HG02884 (cell line): ENCODE measurements around the gene LY6G6F.

ENCODE experiments used
- ATAC-seq: cut with Tn5 transposase; IDR thresholded peaks from one replicate; pipeline ENCODE4 v1.9.1; 2021; ENCODE audit warnings: mild to moderate bottlenecking, moderate library complexity; ENCODE audit not compliant: unreplicated experiment

The LY6G6F gene

GRCh38 chr6:31706599-31706998 lies at the start of gene LY6G6F:
TSS of gene LY6G6F (plus strand) at chr6:31706866. CDS start at chr6:31706907, 41 bp downstream.
- ATAC-seq, result no peak

GRCh38 chr6:31657406-31658157 lies 49.1 kb upstream of the LY6G6F start:
- ATAC-seq, result no peak

GRCh38 chr6:31658158-31658688 lies 48.4 kb upstream of the LY6G6F start:
- ATAC-seq, result no peak

GRCh38 chr6:31658983-31659648 lies 47.5 kb upstream of the LY6G6F start:
- ATAC-seq, result no peak

- no peak for ATAC-seq
These were observed 46.9 kb upstream of the LY6G6F start for GRCh38 chr6:31659649-31660380.

GRCh38 chr6:31660381-31661261 lies 46.0 kb upstream of the LY6G6F start, which contains the start of gene C6orf47:
TSS of gene C6orf47 (minus strand) at chr6:31660778. CDS start at chr6:31659947, 831 bp downstream.
- no peak for ATAC-seq

GRCh38 chr6:31661262-31662123 lies 45.2 kb upstream of the LY6G6F start:
- no peak for ATAC-seq

GRCh38 chr6:31662124-31662723 lies 44.4 kb upstream of the LY6G6F start:
- no peak for ATAC-seq

GRCh38 chr6:31663126-31663960 lies 43.3 kb upstream of the LY6G6F start:
- no peak for ATAC-seq

- ATAC-seq, result no peak
These were observed 42.5 kb upstream of the LY6G6F start for GRCh38 chr6:31663961-31664789.

- no peak for ATAC-seq
These were observed 41.7 kb upstream of the LY6G6F start, which contains the start of gene GPANK1 for GRCh38 chr6:31664790-31665500. TSS of gene GPANK1 (minus strand) at chr6:31664997. CDS start at chr6:31664478, 519 bp downstream.

GRCh38 chr6:31665501-31666336 lies 40.9 kb upstream of the LY6G6F start, which contains the start of gene CSNK2B:
TSS of gene CSNK2B (plus strand) at chr6:31666080. CDS start at chr6:31666832, 752 bp downstream.
- peak; percentile 72 for ATAC-seq

- ATAC-seq, result no peak
These were observed 40.2 kb upstream of the LY6G6F start for GRCh38 chr6:31666337-31666965.

GRCh38 chr6:31669676-31670075 lies 37.0 kb upstream of the LY6G6F start, which contains the start of gene LY6G5B:
TSS of gene LY6G5B (plus strand) at chr6:31669976. CDS start at chr6:31670951, 975 bp downstream.
- ATAC-seq, result no peak
